SU-DHL-6 (cell line): ENCODE data around the gene GSTT2.

Source experiments
- CTCF ChIP-seq: fragments of 200-600 bp; sonication (generic); IDR thresholded peaks from one replicate; pipeline ENCODE4 v1.5.1; 2017; ENCODE audit warnings: antibody characterized with exemption, mild to moderate bottlenecking, low read length, moderate library complexity; ENCODE audit not compliant: insufficient read depth, poor library complexity, severe bottlenecking
- EZH2phosphoT487 ChIP-seq: fragments of 200-600 bp; sonication (generic), shearing (Covaris generic); conservative IDR thresholded peaks from 2 replicates; pipeline ENCODE4 v1.6.1; 2018; ENCODE audit warnings: mild to moderate bottlenecking, antibody characterized with exemption, low read length, moderate library complexity, mixed read lengths

- TF ChIP-seq CTCF (no peak), EZH2phosphoT487 (no peak)
Observed at GRCh38 chr22:24002851-24003250, 22.9 kb downstream of the GSTT2 start.
